Hepatocyte (in vitro differentiated cells): ENCODE results near the gene CDH12.

Experiments used
- EZH2 ChIP-seq: fragments of 200-600 bp; sonication (generic); IDR thresholded peaks from 2 replicates; pipeline ENCODE4 v1.6.1; 2016; ENCODE audit warnings: antibody characterized with exemption, mild to moderate bottlenecking, borderline replicate concordance
- TF ChIP-seq, protein P1 (sequence below): fragments of 200-600 bp; sonication (generic); IDR thresholded peaks from 2 replicates; pipeline ENCODE4 v1.5.1; 2016; ENCODE audit warnings: antibody characterized with exemption, mild to moderate bottlenecking; ENCODE audit not compliant: poor library complexity

GRCh38 chr5:22593592-22593991 lies 259.6 kb downstream of the CDH12 start:
- TF ChIP-seq EZH2 = no peak
- TF ChIP-seq, protein P1, sequence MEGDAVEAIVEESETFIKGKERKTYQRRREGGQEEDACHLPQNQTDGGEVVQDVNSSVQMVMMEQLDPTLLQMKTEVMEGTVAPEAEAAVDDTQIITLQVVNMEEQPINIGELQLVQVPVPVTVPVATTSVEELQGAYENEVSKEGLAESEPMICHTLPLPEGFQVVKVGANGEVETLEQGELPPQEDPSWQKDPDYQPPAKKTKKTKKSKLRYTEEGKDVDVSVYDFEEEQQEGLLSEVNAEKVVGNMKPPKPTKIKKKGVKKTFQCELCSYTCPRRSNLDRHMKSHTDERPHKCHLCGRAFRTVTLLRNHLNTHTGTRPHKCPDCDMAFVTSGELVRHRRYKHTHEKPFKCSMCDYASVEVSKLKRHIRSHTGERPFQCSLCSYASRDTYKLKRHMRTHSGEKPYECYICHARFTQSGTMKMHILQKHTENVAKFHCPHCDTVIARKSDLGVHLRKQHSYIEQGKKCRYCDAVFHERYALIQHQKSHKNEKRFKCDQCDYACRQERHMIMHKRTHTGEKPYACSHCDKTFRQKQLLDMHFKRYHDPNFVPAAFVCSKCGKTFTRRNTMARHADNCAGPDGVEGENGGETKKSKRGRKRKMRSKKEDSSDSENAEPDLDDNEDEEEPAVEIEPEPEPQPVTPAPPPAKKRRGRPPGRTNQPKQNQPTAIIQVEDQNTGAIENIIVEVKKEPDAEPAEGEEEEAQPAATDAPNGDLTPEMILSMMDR = no peak
